SK-N-SH treated with all-trans-retinoic acid at 6 μM for 48 hours (cell line): ENCODE data around the gene CDC42BPB.

Experiments
- GLIS3 ChIP-seq: fragments of 250-450 bp; sonication (Bioruptor Pico); IDR thresholded peaks from 2 replicates; pipeline ENCODE4 v1.5.0; 2020; ENCODE audit warnings: mild to moderate bottlenecking, moderate library complexity
- ISL1 ChIP-seq: fragments of 250-450 bp; sonication (Bioruptor Pico); IDR thresholded peaks from 2 replicates; pipeline ENCODE4 v2.1.2; 2022; ENCODE audit warnings: mild to moderate bottlenecking, moderate library complexity
- PPARA ChIP-seq: fragments of 250-450 bp; sonication (Bioruptor Pico); IDR thresholded peaks from 2 replicates; pipeline ENCODE4 v1.5.0; 2020; ENCODE audit warnings: mild to moderate bottlenecking, borderline replicate concordance
- TCF4 ChIP-seq: fragments of 250-450 bp; sonication (Bioruptor Pico); IDR thresholded peaks from 2 replicates; pipeline ENCODE4 v1.8.0; 2021; ENCODE audit warnings: mild to moderate bottlenecking, moderate library complexity, borderline replicate concordance
- TOX ChIP-seq: fragments of 250-450 bp; sonication (Bioruptor Pico); IDR thresholded peaks from 2 replicates; pipeline ENCODE4 v1.8.0; 2021; ENCODE audit warnings: mild to moderate bottlenecking, moderate library complexity, borderline replicate concordance

DNA sequence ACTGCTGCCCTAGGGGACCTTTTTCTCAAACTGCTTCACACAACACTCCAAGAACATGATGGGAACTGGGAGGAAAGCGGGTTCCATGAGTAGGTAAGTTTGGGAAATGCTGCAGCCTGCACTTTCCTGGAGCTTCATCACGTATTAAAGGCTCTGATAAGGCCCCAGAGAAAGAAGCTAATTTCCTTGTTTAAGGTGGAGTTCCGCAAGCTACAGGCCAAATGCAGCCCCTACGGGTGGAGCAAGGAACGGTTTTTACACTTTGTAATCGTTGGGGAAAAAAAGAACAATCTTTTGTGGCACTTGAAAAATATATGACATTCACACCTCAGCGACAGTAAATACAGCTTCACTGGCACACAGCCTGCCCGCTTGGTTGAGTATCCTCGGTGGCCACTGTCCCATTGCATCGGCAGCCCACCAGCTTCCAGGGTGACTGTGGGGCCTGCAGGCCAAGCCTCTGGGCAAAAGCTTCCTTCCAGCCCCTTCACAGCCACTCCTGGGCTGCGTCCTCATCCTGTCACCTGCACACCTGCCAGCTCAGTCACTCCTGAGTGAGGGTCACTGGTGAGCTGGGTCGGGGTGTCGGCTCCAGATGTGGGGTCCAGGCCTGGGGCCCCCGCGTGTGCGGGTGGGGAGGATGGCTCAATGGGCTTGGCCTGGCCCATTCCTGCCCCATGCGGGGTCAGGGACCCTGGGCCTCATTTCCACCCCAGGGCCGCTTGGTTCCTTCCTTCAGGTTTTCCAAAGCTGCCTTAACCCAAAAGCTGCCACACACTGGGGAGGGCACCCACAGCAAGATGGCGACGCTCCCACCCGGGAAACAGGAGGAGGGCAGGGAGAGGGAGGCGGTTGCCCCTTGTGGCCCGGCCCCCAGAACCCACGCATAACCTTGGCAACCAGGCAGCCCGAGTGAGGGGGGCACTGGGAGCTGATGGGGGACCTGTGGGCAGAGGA lies 132.4 kb downstream of the CDC42BPB start:
- TF ChIP-seq ISL1 (no peak), TOX (no peak), GLIS3 (no peak), TCF4 (CRISPR knock-in tag) (no peak), PPARA (CRISPR knock-in tag) (no peak)
